ENCODE results near the gene CNST. TPM values are rescaled to one million over a fixed set of nuclear protein-coding genes. Genes with fewer than 3 reads are reported as not detected.

Gene CNST, protein sequence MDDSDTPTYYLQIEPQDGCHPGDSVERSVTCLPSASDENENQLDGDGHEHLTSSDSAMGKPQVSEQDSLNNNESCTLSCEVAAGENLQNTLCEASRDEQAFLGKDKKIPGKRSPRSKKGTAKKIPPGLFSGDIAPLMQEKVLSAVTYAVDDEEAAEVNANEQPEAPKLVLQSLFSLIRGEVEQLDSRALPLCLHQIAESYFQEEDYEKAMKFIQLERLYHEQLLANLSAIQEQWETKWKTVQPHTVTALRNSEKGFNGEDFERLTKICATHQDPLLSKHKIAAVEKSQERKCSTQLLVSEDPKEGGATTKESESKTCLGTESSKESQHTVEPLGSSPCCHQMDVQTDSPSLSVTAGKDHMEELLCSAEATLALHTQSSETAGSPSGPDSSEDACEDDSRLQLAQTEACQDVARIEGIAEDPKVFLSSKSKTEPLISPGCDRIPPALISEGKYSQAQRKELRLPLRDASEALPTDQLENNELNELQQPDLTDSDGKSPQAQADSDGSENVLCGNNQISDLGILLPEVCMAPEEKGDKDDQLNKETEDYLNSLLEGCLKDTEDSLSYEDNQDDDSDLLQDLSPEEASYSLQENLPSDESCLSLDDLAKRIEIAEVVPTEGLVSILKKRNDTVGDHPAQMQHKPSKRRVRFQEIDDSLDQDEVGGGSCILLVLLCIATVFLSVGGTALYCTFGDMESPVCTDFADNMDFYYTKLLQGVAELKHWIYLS
- 10 to 100 TPM; 48.2 to 56.1 (median 49.7) TPM for total RNA-seq
- total RNA-seq (2013) = 55.0 TPM

DNA sequence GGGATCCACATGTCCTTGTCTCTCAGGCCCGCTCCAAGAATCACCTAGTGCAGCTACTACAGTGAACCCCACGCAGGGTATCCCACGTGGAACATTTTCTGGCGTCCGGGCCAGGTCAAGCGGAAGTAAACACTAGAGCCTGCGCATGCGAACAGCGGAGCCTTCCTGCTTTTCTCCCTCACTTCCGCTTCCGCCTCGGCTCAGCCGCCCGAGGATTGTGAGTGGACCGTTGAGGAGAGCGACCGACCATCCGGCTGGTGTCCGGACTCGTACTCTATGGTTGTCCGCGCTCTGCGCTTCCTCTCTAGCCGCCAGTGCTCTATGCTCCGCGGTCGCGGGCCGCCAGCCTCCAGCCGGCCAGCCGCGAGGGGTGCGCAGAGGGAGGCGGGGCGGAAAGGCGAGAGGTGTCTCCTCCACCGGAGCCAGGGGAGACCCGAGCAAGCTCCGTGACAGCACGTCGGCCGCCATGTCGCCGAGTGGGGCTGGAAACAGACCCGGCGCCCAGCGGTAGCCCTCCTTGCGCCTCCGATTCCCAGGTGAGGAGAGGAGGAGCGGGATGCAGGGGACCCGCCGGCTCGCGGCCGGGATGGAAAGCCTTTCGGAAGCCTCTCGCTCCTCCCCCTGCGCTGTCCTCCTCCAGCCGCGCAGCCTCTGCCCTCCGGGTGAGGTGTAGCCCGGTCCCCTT lies at the start of gene CNST, which contains the start of gene TFB2M:
Gene CNST, plus strand, starts transcription at position 329 of the 685 bp plus-strand sequence. CDS start 25,107 bp downstream, outside the sequence.
Gene TFB2M, minus strand, starts transcription at position 134 of the 685 bp plus-strand sequence. Its CDS starts 123 bp downstream, at position 11.
- Histone ChIP-seq H3K27ac (ENCODE audit: low read length) (peak within 1 kb of the TSS; percentile 90), H3K9me3 (ENCODE audit: control insufficient read depth, insufficient read depth, low read length) (no peaks in the 10 kb centered on the region), H3K36me3 (ENCODE audit: control insufficient read depth, insufficient read depth, low read length) (peaks cover 4% of the 10 kb centered on the region), H3K4me3 (ENCODE audit: low read length) (peak within 1 kb of the TSS; percentile 79), H3K4me1 (ENCODE audit: control insufficient read depth, insufficient read depth, low read length) (peaks cover 30% of the 10 kb centered on the region), H3K27me3 (ENCODE audit: control insufficient read depth, insufficient read depth, low read length) (no peaks in the 10 kb centered on the region)
- ATAC-seq (peak; percentile 82 to 98 (median 89)), DNase-seq (peak; percentile 90 to 96)
- WGBS (ENCODE audit: insufficient coverage) = under 1% methylated on average over 61 of the region's 62 CpGs
- H3K4me3 Mint-ChIP-seq = peak within 1 kb of the TSS; percentile 99
- peaks cover 46 to 47% of the 10 kb centered on the region in 2 donors for H3K4me1 Mint-ChIP-seq
- no peaks in the 10 kb centered on the region for H3K27me3 Mint-ChIP-seq (ENCODE audit: low read depth in 2 of 2)
- H3K36me3 Mint-ChIP-seq = no peaks in the 10 kb centered on the region
- peak within 1 kb of the TSS; percentile 94 to 98 for H3K27ac Mint-ChIP-seq
- TF ChIP-seq, protein P1, sequence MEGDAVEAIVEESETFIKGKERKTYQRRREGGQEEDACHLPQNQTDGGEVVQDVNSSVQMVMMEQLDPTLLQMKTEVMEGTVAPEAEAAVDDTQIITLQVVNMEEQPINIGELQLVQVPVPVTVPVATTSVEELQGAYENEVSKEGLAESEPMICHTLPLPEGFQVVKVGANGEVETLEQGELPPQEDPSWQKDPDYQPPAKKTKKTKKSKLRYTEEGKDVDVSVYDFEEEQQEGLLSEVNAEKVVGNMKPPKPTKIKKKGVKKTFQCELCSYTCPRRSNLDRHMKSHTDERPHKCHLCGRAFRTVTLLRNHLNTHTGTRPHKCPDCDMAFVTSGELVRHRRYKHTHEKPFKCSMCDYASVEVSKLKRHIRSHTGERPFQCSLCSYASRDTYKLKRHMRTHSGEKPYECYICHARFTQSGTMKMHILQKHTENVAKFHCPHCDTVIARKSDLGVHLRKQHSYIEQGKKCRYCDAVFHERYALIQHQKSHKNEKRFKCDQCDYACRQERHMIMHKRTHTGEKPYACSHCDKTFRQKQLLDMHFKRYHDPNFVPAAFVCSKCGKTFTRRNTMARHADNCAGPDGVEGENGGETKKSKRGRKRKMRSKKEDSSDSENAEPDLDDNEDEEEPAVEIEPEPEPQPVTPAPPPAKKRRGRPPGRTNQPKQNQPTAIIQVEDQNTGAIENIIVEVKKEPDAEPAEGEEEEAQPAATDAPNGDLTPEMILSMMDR (IDR thresholded peaks at IDR 0.05) = no peak
- H3K9me3 Mint-ChIP-seq = no peaks in the 10 kb centered on the region
- intact Hi-C loops (cut with micrococcal nuclease) = loop anchor here (2.0 to 5.0 kb wide), 2 partner anchors 36 to 59 kb away; partner anchors contain the start of gene SMYD3

DNA sequence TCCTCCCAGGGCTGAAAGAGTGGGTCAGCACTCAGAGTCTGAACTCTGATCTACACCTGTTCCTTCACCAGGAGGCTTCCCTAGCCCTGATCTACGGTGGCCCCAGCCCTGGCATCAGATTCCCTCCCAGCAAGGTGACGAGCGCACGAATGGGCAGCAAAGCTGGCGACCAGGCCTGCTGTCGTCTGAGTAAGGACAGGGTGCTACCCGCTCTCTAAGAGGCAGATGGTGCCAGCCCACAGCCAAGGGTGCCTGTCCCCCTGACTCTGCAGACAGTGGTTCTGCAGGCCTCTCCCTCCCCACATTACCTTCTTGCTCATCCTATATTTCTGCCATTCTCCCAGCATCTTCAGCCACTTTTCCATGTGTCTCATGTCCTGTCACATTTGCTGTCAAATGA lies 48.9 kb upstream of the CNST start:
- H3K27ac Mint-ChIP-seq = no peak overlapping the region
- TF ChIP-seq, protein P1 (IDR thresholded peaks at IDR 0.05) = no peak

DNA sequence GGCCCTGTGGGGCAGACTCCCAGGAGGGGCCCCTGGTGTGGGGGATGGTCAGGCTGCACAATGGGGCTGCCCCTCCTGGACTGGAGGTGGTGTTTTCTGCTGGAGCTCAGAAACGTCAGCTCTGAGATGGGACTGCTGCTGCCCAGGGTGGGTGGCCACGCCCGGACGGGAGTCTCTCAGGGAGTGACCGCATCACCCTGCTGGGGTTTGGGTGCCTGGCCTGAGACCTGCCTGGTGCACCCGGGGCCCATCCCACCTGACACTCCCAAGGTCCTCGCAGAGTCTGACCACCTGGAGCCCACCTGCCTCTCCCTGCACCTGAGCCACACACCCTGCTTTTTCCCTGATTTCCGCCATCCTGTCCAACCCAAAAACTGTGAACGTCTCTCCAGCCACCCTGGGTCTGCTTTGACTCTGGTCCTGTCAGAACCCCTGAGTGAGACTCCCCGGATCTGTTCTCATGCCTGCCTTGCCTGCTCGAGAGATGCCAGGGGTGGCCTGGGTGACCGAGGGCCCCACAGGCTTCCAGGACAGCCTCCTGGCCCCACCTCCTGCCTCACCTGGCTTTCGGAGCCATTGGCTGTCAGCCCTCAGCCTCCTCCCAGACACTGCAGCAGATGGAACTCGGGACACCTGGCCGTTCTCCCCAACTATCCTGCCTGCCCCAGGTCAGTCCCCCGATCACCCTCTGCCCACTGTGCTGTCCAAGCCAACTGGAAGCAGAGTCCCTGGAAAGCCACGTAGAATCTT lies 47.6 kb upstream of the CNST start:
- H3K27me3 ChIP-seq (ENCODE audit: control insufficient read depth, insufficient read depth, low read length) = no peaks in the 10 kb centered on the region
- no peaks in the 10 kb centered on the region for H3K4me1 Mint-ChIP-seq
- intact Hi-C loops (cut with micrococcal nuclease) = no loop called here
- H3K4me1 ChIP-seq (ENCODE audit: control insufficient read depth, insufficient read depth, low read length) = no peaks in the 10 kb centered on the region
- ATAC-seq (no peak), DNase-seq (no peak)
- no peaks in the 10 kb centered on the region for H3K36me3 ChIP-seq (ENCODE audit: control insufficient read depth, insufficient read depth, low read length)
- H3K4me3 Mint-ChIP-seq = no peak overlapping the region
- no peak overlapping the region for H3K27ac ChIP-seq (ENCODE audit: low read length)
- no peak overlapping the region for H3K27ac Mint-ChIP-seq
- H3K36me3 Mint-ChIP-seq = no peaks in the 10 kb centered on the region
- no peaks in the 10 kb centered on the region for H3K27me3 Mint-ChIP-seq (ENCODE audit: low read depth in 2 of 2)
- peaks cover 27% of the 10 kb centered on the region for H3K9me3 ChIP-seq (ENCODE audit: control insufficient read depth, insufficient read depth, low read length)
- no peaks in the 10 kb centered on the region for H3K9me3 Mint-ChIP-seq
- WGBS (ENCODE audit: insufficient coverage) = 88% methylated on average over 17 of the region's 17 CpGs
- TF ChIP-seq, protein P1 (IDR thresholded peaks at IDR 0.05) = no peak
- no peak overlapping the region for H3K4me3 ChIP-seq (ENCODE audit: low read length)

More for the DNA sequence above, 48.9 kb upstream of the CNST start:
- ATAC-seq (no peak), DNase-seq (no peak)
- H3K9me3 Mint-ChIP-seq = no peaks in the 10 kb centered on the region
- H3K4me3 ChIP-seq (ENCODE audit: low read length) = no peak overlapping the region
- no peaks in the 10 kb centered on the region for H3K4me1 ChIP-seq (ENCODE audit: control insufficient read depth, insufficient read depth, low read length)
- H3K27ac ChIP-seq (ENCODE audit: low read length) = no peak overlapping the region
- no peaks in the 10 kb centered on the region for H3K36me3 ChIP-seq (ENCODE audit: control insufficient read depth, insufficient read depth, low read length)
- H3K4me3 Mint-ChIP-seq = no peak overlapping the region
- peaks cover 27% of the 10 kb centered on the region for H3K9me3 ChIP-seq (ENCODE audit: control insufficient read depth, insufficient read depth, low read length)
- H3K27me3 Mint-ChIP-seq (ENCODE audit: low read depth in 2 of 2) = no peaks in the 10 kb centered on the region
- WGBS (ENCODE audit: insufficient coverage) = 80% methylated on average over 7 of the region's 7 CpGs
- no peaks in the 10 kb centered on the region for H3K36me3 Mint-ChIP-seq
- intact Hi-C loops (cut with micrococcal nuclease) = no loop called here
- no peaks in the 10 kb centered on the region for H3K4me1 Mint-ChIP-seq
- no peaks in the 10 kb centered on the region for H3K27me3 ChIP-seq (ENCODE audit: control insufficient read depth, insufficient read depth, low read length)
